Ovary (tissue), 9 donors: ENCODE measurements around the gene TRAF1. TPM values are rescaled to one million over a fixed set of nuclear protein-coding genes. Genes with fewer than 3 reads are reported as not detected.

Experiments used
- DNase-seq, 5 donors: peaks; one replicate each; pipeline ENCODE4 v3.0.0-alpha.2; 2019 to 2020
- H3K27ac ChIP-seq, 2 donors: fragments of 200-600 bp; one replicate each; pipeline versions ENCODE4 v1.5.1 to v1.8.0; 2019 to 2022
- H3K27me3 ChIP-seq: fragments of 200-600 bp; one replicate; pipeline ENCODE4 v1.8.0; 2022
- H3K36me3 ChIP-seq: fragments of 200-600 bp; sonication (generic); one replicate; pipeline ENCODE4 v1.5.1; 2019
- H3K4me1 ChIP-seq: one replicate; pipeline ENCODE4 v1.8.1; 2013; ENCODE audit warnings: mild to moderate bottlenecking, moderate library complexity; ENCODE audit not compliant: insufficient read depth
- H3K4me3 ChIP-seq: fragments of 200-600 bp; sonication (generic); one replicate; pipeline ENCODE4 v1.5.1; 2017
- H3K9me3 ChIP-seq, 2 donors: fragments of 200-600 bp in 1 of 2; sonication (generic) in 1 of 2; one replicate each; pipeline versions ENCODE4 v1.5.1 to v1.8.1; 2013 to 2019; ENCODE audit warnings: mild to moderate bottlenecking in 1 of 2, moderate library complexity in 1 of 2
- CTCF ChIP-seq, 3 donors: fragments of 450-650 bp in 2 of 3; fragments of 200-600 bp in 1 of 3; IDR thresholded peaks; one replicate each; pipeline versions ENCODE4 v1.5.1 to v1.8.0; 2016 to 2022; ENCODE audit warnings: antibody characterized with exemption in 3 of 3, mild to moderate bottlenecking in 1 of 3
- EP300 ChIP-seq: sonication (generic); formaldehyde crosslinking; IDR thresholded peaks from one replicate; pipeline ENCODE4 v1.6.1; 2017; ENCODE audit warnings: antibody characterized with exemption
- POLR2A ChIP-seq: fragments of 450-650 bp; IDR thresholded peaks from one replicate; pipeline ENCODE4 v1.6.1; 2017; ENCODE audit warnings: antibody characterized with exemption, mild to moderate bottlenecking, moderate library complexity
- WGBS, 3 donors: extraction: QIAGEN DNeasy Blood & Tissue Kit in 1 of 3; methylation state at CpG; one replicate each; pipeline versions ENCODE4 v1.1.5 to v1.1.7; 2013 to 2017; 5-methylcytosine and 5-hydroxymethylcytosine counted together
- intact Hi-C, 4 donors: fragments of 100-400 bp; cut with DNase I; formaldehyde crosslinking; loops; one replicate each; pipeline versions ENCODE4 v1.11.0 to v1.15.1; 2022 to 2023
- polyA plus RNA-seq, 2 donors: library from polyadenylated mRNA; stranded (reverse); fragments of 200-250 nt in 1 of 2; fragments of 350-450 nt in 1 of 2; fragmentation: Illumina TruSeq in 1 of 2; extraction: RNeasy Lipid Tissue Mini Kit (QIAGEN cat#74804) in 1 of 2; gene quantifications; one replicate each; pipeline ENCODE4 v1.2.3, GENCODE V29; 2013 to 2014
- total RNA-seq, 7 donors: library from RNA; depleted of rRNA in 2 of 7; stranded (reverse); fragments of >200 nt in 2 of 7; fragmentation: NEBNext Ultra II Directional in 3 of 7; extraction: Animal tissue kit (Norgen Biotek cat#: 25700) in 3 of 7; gene quantifications; one replicate each; pipeline versions ENCODE4 v1.1.0 to v1.2.4, GENCODE V29; 2016 to 2023
- donor health status: DM: no; HTN: no; CAD: no; lungs with moderate emphysema.
- donor health status: DM: no; HTN: no; CAD: no.
- donor health status: Bipolar disorder and iron deficiency.
- donor health status: DM: yes; HTN: yes; CAD: no.
- donor health status: DM: no; HTN: no; CAD: no.
- donor health status: DM: yes; HTN: yes; CAD: no.

Gene TRAF1
- total and polyA plus RNA-seq, 9 donors = 4.1 to 9.4 (median 5.5) TPM

GRCh38 chr9:120970244-120970643 is 43.6 kb upstream of the TRAF1 start:
- Histone ChIP-seq H3K27ac (peak overlapping the region in 1 of 2 donors; percentile 18), H3K4me3 (no peak overlapping the region), H3K4me1 (peaks cover 9% of the 10 kb centered on the region), H3K27me3 (no peaks in the 10 kb centered on the region), H3K36me3 (no peaks in the 10 kb centered on the region), H3K9me3 (no peaks in the 10 kb centered on the region)
- intact Hi-C loops = no loop called here
- 39 to 59% (median 43%) methylated on average over 3 of the region's 3 CpGs for WGBS, 3 donors
- TF ChIP-seq CTCF (IDR thresholded peaks at IDR 0.05) (no peak), EP300 (no peak), POLR2A (no peak)
- DNase-seq = no peak

GRCh38 chr9:120966013-120966369 is 39.4 kb upstream of the TRAF1 start:
- WGBS, 3 donors = 28 to 44% (median 38%) methylated on average over 3 of the region's 3 CpGs
- Histone ChIP-seq H3K36me3 (no peaks in the 10 kb centered on the region), H3K9me3 (no peaks in the 10 kb centered on the region), H3K27me3 (no peaks in the 10 kb centered on the region), H3K4me3 (no peak overlapping the region), H3K27ac (no peak overlapping the region), H3K4me1 (peaks cover 9% of the 10 kb centered on the region)
- TF ChIP-seq POLR2A (no peak), EP300 (no peak)
- intact Hi-C loops = no loop called here
- no peak for DNase-seq

- TF ChIP-seq CTCF (IDR thresholded peaks at IDR 0.05) = no peak
- TF ChIP-seq EP300 = no peak
- no peak for TF ChIP-seq POLR2A
- 71 to 77% (median 77%) methylated on average over 4 of the region's 4 CpGs for WGBS, 3 donors
- Histone ChIP-seq H3K27ac (no peak overlapping the region), H3K4me1 (peaks cover 9% of the 10 kb centered on the region), H3K4me3 (no peak overlapping the region), H3K27me3 (no peaks in the 10 kb centered on the region), H3K9me3 (no peaks in the 10 kb centered on the region), H3K36me3 (no peaks in the 10 kb centered on the region)
- DNase-seq = peak in 2 of 5 donors; percentile 30 to 56
- intact Hi-C loops = no loop called here
These were observed 38.9 kb upstream of the TRAF1 start for GRCh38 chr9:120965344-120966012.

- H3K4me1 ChIP-seq = peaks cover 5% of the 10 kb centered on the region
- TF ChIP-seq CTCF (IDR thresholded peaks at IDR 0.05) (no peak), EP300 (no peak), POLR2A (no peak)
- no peaks in the 10 kb centered on the region for H3K27me3 ChIP-seq
- no peaks in the 10 kb centered on the region for H3K9me3 ChIP-seq
- 89 to 96% (median 96%) methylated on average over 3 of the region's 3 CpGs for WGBS, 3 donors
- H3K36me3 ChIP-seq = no peaks in the 10 kb centered on the region
- no peak overlapping the region for H3K4me3 ChIP-seq
- no peak for DNase-seq
- no peak overlapping the region for H3K27ac ChIP-seq
- intact Hi-C loops = no loop called here
These were observed 35.3 kb upstream of the TRAF1 start for GRCh38 chr9:120961936-120962335.

- no peaks in the 10 kb centered on the region for H3K9me3 ChIP-seq
- no peaks in the 10 kb centered on the region for H3K4me1 ChIP-seq
- no peak for DNase-seq
- intact Hi-C loops = no loop called here
- TF ChIP-seq EP300 (no peak), CTCF (IDR thresholded peaks at IDR 0.05) (no peak), POLR2A (no peak)
- H3K4me3 ChIP-seq = no peak overlapping the region
- no peaks in the 10 kb centered on the region for H3K36me3 ChIP-seq
- no peaks in the 10 kb centered on the region for H3K27me3 ChIP-seq
- 92 to 97% (median 93%) methylated on average over 1 of the region's 1 CpG for WGBS, 3 donors
- no peak overlapping the region for H3K27ac ChIP-seq
These were observed 33.4 kb upstream of the TRAF1 start for GRCh38 chr9:120960001-120960400.
